Astrocyte (in vitro differentiated cells and primary cell): Measurements from ENCODE around the gene FBXW7. TPM values are rescaled to one million over a fixed set of nuclear protein-coding genes. Genes with fewer than 3 reads are reported as not detected.

Source experiments
- DNase-seq: peaks from one replicate; pipeline ENCODE4 v3.0.0-alpha.2; 2010; ENCODE audit warnings: low read depth
- FAIRE-seq: peaks from 2 replicates; lab custom pipeline; 2011; peaks lifted over from hg19 to GRCh38; lab: Jason Lieb, UNC
- H2AFZ ChIP-seq: 2 replicates; pipeline ENCODE4 v1.6.0; 2012; ENCODE audit warnings: low read depth, low read length, inconsistent platforms
- H3K27ac ChIP-seq: 2 replicates; pipeline ENCODE4 v1.5.1; 2011; ENCODE audit warnings: low read depth, low read length, inconsistent platforms
- H3K27me3 ChIP-seq: 2 replicates; pipeline ENCODE4 v1.6.0; 2011; ENCODE audit warnings: low read length, inconsistent platforms; ENCODE audit not compliant: insufficient read depth
- H3K36me3 ChIP-seq: 2 replicates; pipeline ENCODE4 v1.5.1; 2011; ENCODE audit warnings: low read length, inconsistent platforms; ENCODE audit not compliant: insufficient read depth
- H3K4me1 ChIP-seq: 2 replicates; pipeline ENCODE4 v1.5.1; 2011; ENCODE audit warnings: low read length, inconsistent platforms; ENCODE audit not compliant: insufficient read depth
- H3K4me2 ChIP-seq: 2 replicates; pipeline ENCODE4 v1.6.0; 2012; ENCODE audit warnings: low read length, inconsistent platforms
- H3K4me3 ChIP-seq: 2 replicates; pipeline ENCODE4 v1.5.1; 2011; ENCODE audit warnings: low read depth, mild to moderate bottlenecking, low read length, inconsistent platforms; ENCODE audit not compliant: insufficient read depth
- H3K79me2 ChIP-seq: 2 replicates; pipeline ENCODE4 v1.6.0; 2012; ENCODE audit warnings: mild to moderate bottlenecking, low read length, inconsistent platforms; ENCODE audit not compliant: insufficient read depth
- H3K9ac ChIP-seq: 2 replicates; pipeline ENCODE4 v1.6.0; 2012; ENCODE audit warnings: mild to moderate bottlenecking, low read length, inconsistent platforms
- H3K9me3 ChIP-seq: 2 replicates; pipeline ENCODE4 v1.5.1; 2012; ENCODE audit warnings: low read depth, mild to moderate bottlenecking, low read length, inconsistent platforms; ENCODE audit not compliant: insufficient read depth
- H4K20me1 ChIP-seq: 2 replicates; pipeline ENCODE4 v1.6.0; 2012; ENCODE audit warnings: low read length, inconsistent platforms; ENCODE audit not compliant: insufficient read depth
- H3K27ac Mint-ChIP-seq: one replicate; pipeline ENCODE4 v1.8.0; 2021; ENCODE audit warnings: mild to moderate bottlenecking, mixed read lengths; ENCODE audit not compliant: unreplicated experiment
- H3K27me3 Mint-ChIP-seq: one replicate; pipeline ENCODE4 v1.8.0; 2021; ENCODE audit warnings: low read depth, mixed read lengths; ENCODE audit not compliant: unreplicated experiment
- H3K36me3 Mint-ChIP-seq: one replicate; pipeline ENCODE4 v1.8.0; 2021; ENCODE audit warnings: low read depth, mixed read lengths; ENCODE audit not compliant: unreplicated experiment
- H3K4me1 Mint-ChIP-seq: one replicate; pipeline ENCODE4 v1.8.0; 2021; ENCODE audit warnings: low read depth, mixed read lengths; ENCODE audit not compliant: unreplicated experiment
- H3K4me3 Mint-ChIP-seq: one replicate; pipeline ENCODE4 v1.8.0; 2021; ENCODE audit warnings: mild to moderate bottlenecking, moderate library complexity, mixed read lengths; ENCODE audit not compliant: unreplicated experiment
- H3K9me3 Mint-ChIP-seq: one replicate; pipeline ENCODE4 v1.8.0; 2021; ENCODE audit warnings: mild to moderate bottlenecking, mixed read lengths; ENCODE audit not compliant: unreplicated experiment
- CTCF ChIP-seq: IDR thresholded peaks from 2 replicates; pipeline ENCODE4 v1.5.1; 2011; ENCODE audit warnings: low read depth, mild to moderate bottlenecking, inconsistent platforms, low read length, moderate library complexity; ENCODE audit not compliant: insufficient read depth
- EZH2 ChIP-seq: IDR thresholded peaks from 2 replicates; pipeline ENCODE4 v1.6.1; 2012; ENCODE audit warnings: mild to moderate bottlenecking, low read length, inconsistent platforms; ENCODE audit not compliant: insufficient read depth
- total RNA-seq: library from RNA; stranded (reverse); gene quantifications from 2 replicates; pipeline ENCODE4 v1.2.1, GENCODE V29; 2021

FBXW7 gene
- total RNA-seq, 1 donor from 2014 or later: 34.7 TPM

- Mint-ChIP-seq H3K27ac (no peak overlapping the region), H3K9me3 (no peaks in the 10 kb centered on the region), H3K4me1 (peaks cover 13% of the 10 kb centered on the region), H3K36me3 (peaks cover 3% of the 10 kb centered on the region), H3K4me3 (peak overlapping the region; percentile 98), H3K27me3 (no peaks in the 10 kb centered on the region)
- Histone ChIP-seq H3K36me3 (peaks cover 3% of the 10 kb centered on the region), H3K4me2 (peak overlapping the region; percentile 86), H2AFZ (no peak overlapping the region), H3K79me2 (peaks cover 76% of the 10 kb centered on the region), H3K4me1 (peaks cover 8% of the 10 kb centered on the region), H3K4me3 (no peak overlapping the region), H3K27me3 (no peaks in the 10 kb centered on the region), H4K20me1 (peaks cover 44% of the 10 kb centered on the region), H3K9ac (peak overlapping the region; percentile 94), H3K9me3 (no peaks in the 10 kb centered on the region), H3K27ac (no peak overlapping the region)
- no peak for TF ChIP-seq CTCF
- no peak for TF ChIP-seq EZH2
- DNase-seq (no peak), FAIRE-seq (no peak)
Measured at GRCh38 chr4:152537881-152538280, 2.0 kb upstream of the FBXW7 start.

GRCh38 chr4:152536545-152537182 is 772 bp upstream of the FBXW7 start:
- peak overlapping the region; percentile 96 for H2AFZ ChIP-seq
- peak overlapping the region; percentile 90 for H3K27ac Mint-ChIP-seq
- H3K4me1 ChIP-seq: peaks cover 8% of the 10 kb centered on the region
- DNase-seq (peak; percentile 33), FAIRE-seq (no peak)
- peaks cover 3% of the 10 kb centered on the region for H3K36me3 ChIP-seq
- H3K27ac ChIP-seq: peak overlapping the region; percentile 92
- no peaks in the 10 kb centered on the region for H3K9me3 Mint-ChIP-seq
- TF ChIP-seq CTCF (no peak), EZH2 (no peak)
- H3K4me2 ChIP-seq: peak overlapping the region; percentile 86
- H3K9ac ChIP-seq: peak overlapping the region; percentile 94
- H3K79me2 ChIP-seq: peaks cover 88% of the 10 kb centered on the region
- no peaks in the 10 kb centered on the region for H3K27me3 Mint-ChIP-seq
- H4K20me1 ChIP-seq: peaks cover 50% of the 10 kb centered on the region
- no peaks in the 10 kb centered on the region for H3K27me3 ChIP-seq
- no peaks in the 10 kb centered on the region for H3K9me3 ChIP-seq
- H3K4me1 Mint-ChIP-seq: peaks cover 20% of the 10 kb centered on the region
- H3K4me3 ChIP-seq: peak overlapping the region; percentile 80
- H3K4me3 Mint-ChIP-seq: peak overlapping the region; percentile 98
- H3K36me3 Mint-ChIP-seq: peaks cover 3% of the 10 kb centered on the region

- peaks cover 3% of the 10 kb centered on the region for H3K36me3 Mint-ChIP-seq
- H3K27me3 Mint-ChIP-seq: no peaks in the 10 kb centered on the region
- FAIRE-seq (no peak), DNase-seq (no peak)
- Histone ChIP-seq H4K20me1 (peaks cover 58% of the 10 kb centered on the region), H3K4me3 (peak overlapping the region; percentile 80), H3K27me3 (no peaks in the 10 kb centered on the region), H2AFZ (peak overlapping the region; percentile 96), H3K79me2 (peaks cover 96% of the 10 kb centered on the region), H3K4me2 (peak overlapping the region; percentile 99), H3K4me1 (peaks cover 8% of the 10 kb centered on the region), H3K9me3 (no peaks in the 10 kb centered on the region), H3K36me3 (peaks cover 3% of the 10 kb centered on the region), H3K9ac (peak overlapping the region; percentile 94), H3K27ac (peak overlapping the region; percentile 73)
- no peak overlapping the region for H3K27ac Mint-ChIP-seq
- H3K4me3 Mint-ChIP-seq: peak overlapping the region; percentile 98
- H3K4me1 Mint-ChIP-seq: peaks cover 20% of the 10 kb centered on the region
- no peaks in the 10 kb centered on the region for H3K9me3 Mint-ChIP-seq
- no peak for TF ChIP-seq EZH2
- no peak for TF ChIP-seq CTCF
Measured at GRCh38 chr4:152535360-152535902, 461 bp downstream of the FBXW7 start.
